ENCODE data around the gene ADGRA1.

The ADGRA1 gene

GRCh38 chr10:133056651-133057178 is 31.0 kb upstream of the ADGRA1 start:
- no peak for FAIRE-seq

GRCh38 chr10:133058331-133059092 is 29.2 kb upstream of the ADGRA1 start:
- no peak for FAIRE-seq

- FAIRE-seq: no peak
Observed at GRCh38 chr10:133059093-133059470, 28.6 kb upstream of the ADGRA1 start.

- FAIRE-seq: no peak
Observed at GRCh38 chr10:133059571-133059970, 28.2 kb upstream of the ADGRA1 start.

GRCh38 chr10:133060022-133060421 is 27.7 kb upstream of the ADGRA1 start:
- FAIRE-seq: no peak

GRCh38 chr10:133060466-133060865 is 27.3 kb upstream of the ADGRA1 start:
- no peak for FAIRE-seq

GRCh38 chr10:133060881-133061280 is 26.8 kb upstream of the ADGRA1 start:
- FAIRE-seq: no peak

- no peak for FAIRE-seq
Observed at GRCh38 chr10:133061296-133062038, 26.3 kb upstream of the ADGRA1 start.

GRCh38 chr10:133062085-133062484 is 25.6 kb upstream of the ADGRA1 start:
- no peak for FAIRE-seq

GRCh38 chr10:133062635-133063034 is 25.1 kb upstream of the ADGRA1 start:
- FAIRE-seq: no peak

- no peak for FAIRE-seq
Observed at GRCh38 chr10:133067149-133068105, 20.3 kb upstream of the ADGRA1 start.

GRCh38 chr10:133068111-133069032 is 19.4 kb upstream of the ADGRA1 start:
- no peak for FAIRE-seq

- FAIRE-seq: no peak
Observed at GRCh38 chr10:133069033-133069525, 18.6 kb upstream of the ADGRA1 start.

- FAIRE-seq: no peak
Observed at GRCh38 chr10:133070405-133070804, 17.3 kb upstream of the ADGRA1 start.

- FAIRE-seq: no peak
Observed at GRCh38 chr10:133070810-133071209, 16.9 kb upstream of the ADGRA1 start.

GRCh38 chr10:133071733-133072132 is 16.0 kb upstream of the ADGRA1 start:
- no peak for FAIRE-seq

- no peak for FAIRE-seq
Observed at GRCh38 chr10:133072196-133072595, 15.5 kb upstream of the ADGRA1 start.

GRCh38 chr10:133072720-133073390 is 14.9 kb upstream of the ADGRA1 start:
- FAIRE-seq: no peak

- FAIRE-seq: no peak
Observed at GRCh38 chr10:133075346-133076137, 12.2 kb upstream of the ADGRA1 start.

Data from TTC549 (cell line).